Stimulated activated CD8-positive, alpha-beta memory T cell treated with anti-CD3 and anti-CD28 coated beads, Interleukin-4, amount 100 ng/mL, for 24 hours (primary cell): ENCODE data around the gene MAB21L3.

Experiments used
- DNase-seq: peaks from one replicate; pipeline ENCODE4 v3.0.0-alpha.2; 2020; ENCODE audit warnings: low read depth

The MAB21L3 gene

DNA sequence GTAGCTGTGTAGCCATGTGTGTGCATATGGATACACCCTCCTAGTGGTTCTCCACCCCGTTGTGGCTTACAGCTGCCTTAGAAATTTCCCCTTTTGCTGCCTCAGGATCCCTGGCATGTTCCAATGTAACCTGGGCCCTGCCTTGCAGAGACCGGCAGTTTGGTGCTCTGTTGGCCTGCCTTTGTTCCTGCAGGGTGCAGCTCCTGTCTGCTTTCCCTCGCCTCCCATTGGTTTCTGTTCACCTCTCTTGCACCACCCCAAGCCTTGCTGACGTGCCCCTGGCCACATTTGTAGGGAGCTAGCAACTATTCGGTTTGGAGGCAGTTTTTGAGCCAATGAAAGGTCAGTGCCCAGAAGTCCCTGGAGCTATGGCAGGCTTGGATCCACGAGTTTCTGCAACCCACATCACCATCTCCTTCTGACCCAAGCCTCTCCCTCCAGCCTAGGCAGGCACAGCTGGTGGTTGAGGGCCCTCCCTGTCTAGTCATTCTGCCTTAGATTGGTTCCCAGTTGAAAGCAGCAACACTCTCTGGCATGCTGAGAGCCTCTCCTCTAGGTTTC, 54.9 kb downstream of the MAB21L3 start:
- DNase-seq, result no peak

DNA sequence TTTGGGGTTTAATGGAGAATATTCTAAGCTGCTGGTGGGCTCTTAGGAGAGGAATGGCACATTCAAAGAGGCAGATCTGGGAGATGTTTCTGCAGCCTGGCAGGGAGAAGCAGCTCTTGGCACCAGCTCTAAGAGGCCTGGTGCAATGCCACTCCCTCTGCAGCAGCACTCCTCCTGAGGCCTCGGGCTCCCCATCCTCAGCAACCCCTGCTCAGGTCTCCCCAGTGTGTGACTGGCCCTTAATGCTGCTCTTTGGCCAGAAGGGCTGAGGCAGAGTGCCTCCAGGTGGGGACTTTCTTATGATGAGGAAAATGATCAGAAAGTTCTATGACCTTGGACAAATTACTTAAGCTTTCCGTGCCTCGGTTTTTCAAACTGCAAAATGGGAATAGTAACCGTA, 55.5 kb downstream of the MAB21L3 start:
- DNase-seq, result no peak

DNA sequence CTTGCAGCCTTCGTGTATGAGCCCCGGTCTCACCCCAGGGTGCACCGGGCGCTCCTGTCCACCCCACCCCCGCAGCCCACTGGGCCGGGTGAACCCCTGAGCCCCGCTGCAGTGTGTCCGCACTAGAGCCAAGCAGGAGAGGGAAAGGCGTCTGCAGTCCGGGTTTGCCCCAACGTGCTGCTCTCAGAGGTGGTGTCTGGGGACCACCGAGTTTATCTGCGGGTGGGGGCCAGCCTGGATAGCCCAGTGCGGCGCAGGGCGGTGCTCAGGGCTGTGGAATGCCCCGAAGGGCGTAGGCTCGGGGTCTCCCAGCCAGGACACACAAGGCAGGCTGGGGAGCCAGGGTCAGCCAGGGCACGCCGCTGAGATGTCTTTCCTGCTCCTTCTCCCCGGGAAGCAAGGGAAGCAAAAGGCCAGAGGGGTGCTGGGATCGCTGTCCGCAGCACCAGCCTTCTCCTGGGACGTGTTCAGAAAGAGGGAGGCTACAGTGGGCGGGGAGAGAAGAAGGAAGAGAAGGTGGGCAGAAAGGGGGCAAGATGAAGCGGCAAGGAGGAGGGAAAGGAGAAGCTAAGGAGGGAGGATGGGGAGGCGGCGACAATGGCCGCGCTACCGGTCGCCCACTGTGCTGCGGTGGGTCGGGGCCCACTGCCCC, 56.6 kb downstream of the MAB21L3 start:
- no peak for DNase-seq

GRCh38 chr1:116168277-116169032, 57.3 kb downstream of the MAB21L3 start:
- peak; percentile 77 for DNase-seq

GRCh38 chr1:116169898-116170297, 58.7 kb downstream of the MAB21L3 start:
- DNase-seq, result no peak

DNA sequence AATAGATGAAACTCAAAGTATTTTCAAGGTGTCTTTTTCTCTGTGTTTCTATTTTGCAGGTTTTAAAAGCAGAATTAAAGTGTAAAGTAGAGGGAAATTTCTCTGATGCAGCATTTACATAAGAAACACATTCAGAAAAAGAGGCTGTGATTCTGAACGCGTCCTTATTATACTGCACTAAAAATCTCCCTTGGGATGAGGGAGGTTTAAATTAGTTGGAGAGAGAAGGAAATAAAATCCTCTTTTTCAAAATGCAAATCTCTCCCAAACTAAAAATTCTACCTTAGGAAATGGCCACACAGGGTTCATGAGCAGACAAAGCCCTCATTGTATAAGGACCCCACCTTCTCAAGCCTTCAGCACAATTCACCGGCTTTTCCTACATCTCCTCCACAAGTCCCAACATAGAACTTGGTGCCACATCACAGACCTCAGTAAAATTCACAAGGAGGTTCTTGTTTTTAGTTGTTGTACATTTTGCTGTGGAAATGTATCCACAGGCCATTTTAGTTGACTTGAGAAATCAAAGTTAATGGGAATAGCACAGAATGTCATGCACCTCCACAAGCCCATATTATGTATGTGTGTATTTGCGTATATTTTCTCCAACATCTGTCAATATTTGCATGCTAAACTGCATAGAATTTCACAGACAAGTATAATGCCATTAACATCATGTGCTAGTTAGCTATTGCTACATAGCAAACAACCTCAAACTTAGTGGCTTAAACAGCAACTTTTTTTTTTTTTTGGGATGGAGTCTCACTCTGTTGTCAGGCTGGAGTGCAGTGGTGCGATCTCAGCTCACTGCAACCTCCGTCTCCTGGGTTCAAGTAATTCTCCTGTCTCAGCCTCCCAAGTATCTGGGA, 59.8 kb downstream of the MAB21L3 start:
- no peak for DNase-seq

DNA sequence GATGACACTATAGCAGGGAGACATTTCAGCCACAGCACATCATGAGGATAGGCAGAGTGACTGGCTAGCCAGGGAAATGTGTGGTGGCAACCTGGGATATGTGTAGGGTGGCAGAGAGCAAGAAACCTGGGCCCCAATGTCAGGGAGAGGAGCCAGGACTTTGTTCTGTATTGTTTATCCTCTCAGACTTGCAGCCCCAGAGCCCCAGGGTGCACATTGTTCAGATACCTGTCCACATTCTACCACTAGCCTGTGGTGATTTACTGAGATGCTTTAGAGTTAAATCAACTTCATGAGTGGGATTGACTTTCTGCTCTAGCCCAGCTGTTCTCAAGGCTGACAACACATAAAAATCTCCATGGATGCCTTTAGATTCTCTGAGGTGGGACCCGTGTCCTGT, 61.5 kb downstream of the MAB21L3 start:
- no peak for DNase-seq

- no peak for DNase-seq
These were observed 64.4 kb downstream of the MAB21L3 start for GRCh38 chr1:116175611-116176010.

DNA sequence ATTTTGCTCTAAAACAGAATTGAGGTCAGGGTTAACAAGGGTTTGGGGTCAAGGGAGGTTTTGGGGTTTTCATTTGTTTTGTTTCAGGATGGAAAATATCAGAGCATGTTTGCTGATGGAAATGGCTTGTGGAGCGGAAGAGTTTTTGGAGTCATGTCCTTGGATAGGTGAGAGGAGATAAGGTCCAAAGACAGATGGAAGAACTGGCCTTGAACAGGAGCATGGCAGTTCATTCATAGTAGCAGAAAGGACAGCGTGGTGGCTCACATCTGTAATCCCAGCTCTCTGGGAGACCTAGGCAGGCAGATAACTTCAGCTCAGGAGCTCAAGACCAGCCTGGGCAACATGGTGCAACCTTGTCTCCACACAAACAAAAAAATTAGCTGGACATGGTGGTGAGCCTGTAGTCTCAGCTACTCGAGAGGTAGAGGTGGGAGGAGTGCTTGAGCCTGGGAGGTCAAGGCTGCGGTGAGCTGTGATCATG, 65.1 kb downstream of the MAB21L3 start:
- DNase-seq, result no peak

- DNase-seq, result no peak
These were observed 66.7 kb downstream of the MAB21L3 start for GRCh38 chr1:116177861-116178260.

- DNase-seq, result no peak
These were observed 67.6 kb downstream of the MAB21L3 start for GRCh38 chr1:116178837-116179236.

GRCh38 chr1:116179419-116179818, 68.2 kb downstream of the MAB21L3 start:
- DNase-seq, result no peak

DNA sequence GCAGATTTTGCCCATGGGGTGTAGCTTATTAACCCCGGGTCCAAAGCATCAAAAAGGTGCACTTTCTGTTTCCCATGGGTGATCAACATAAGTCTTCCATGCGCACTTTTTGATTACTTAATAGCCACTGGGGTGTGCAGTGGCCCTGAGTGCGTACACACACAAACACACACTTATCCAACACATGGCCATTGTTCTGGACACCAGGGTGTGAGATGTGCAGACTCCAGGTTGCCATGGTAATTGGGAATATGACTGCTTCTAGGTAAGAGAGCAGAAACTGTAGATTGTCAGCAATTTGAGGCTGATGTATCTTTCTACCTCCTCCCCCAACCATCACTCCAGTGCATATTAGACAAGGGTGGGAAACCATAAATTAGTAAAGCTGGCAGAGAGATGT, 68.8 kb downstream of the MAB21L3 start:
- no peak for DNase-seq

DNA sequence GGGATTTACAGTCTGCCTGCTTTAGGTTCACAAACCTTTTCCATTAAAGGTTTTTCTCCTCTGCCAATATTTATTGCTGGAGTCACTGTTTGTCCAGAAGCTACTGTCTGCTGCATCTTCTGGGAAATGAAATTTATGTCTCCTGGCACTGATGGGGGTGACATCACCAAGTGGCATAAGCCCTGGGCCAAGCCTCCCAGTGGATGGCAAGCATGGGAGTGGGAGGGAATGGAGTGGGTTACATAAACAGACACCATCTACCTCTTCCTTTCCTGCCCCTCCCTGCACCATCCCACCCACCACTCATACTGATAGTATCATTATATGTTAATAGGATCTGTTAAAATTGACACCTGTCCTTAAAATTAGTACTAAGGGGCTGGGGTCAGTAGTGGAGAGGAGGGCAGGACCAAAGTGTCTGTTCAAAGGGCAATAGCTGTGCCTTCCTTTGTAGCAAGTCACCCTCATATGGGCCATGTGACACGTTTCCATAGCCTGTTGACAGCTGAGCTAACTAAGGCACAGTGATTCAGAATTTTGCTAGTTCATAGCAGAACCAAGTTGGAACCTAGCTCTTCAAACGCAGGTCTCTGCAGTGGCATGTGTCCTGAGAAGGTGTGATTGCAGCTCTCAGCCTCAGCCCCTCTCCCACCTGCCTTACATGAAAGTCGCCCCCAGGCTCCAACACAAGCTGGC, 71.0 kb downstream of the MAB21L3 start:
- no peak for DNase-seq
